ENCODE data around the gene ADNP2.

The ADNP2 gene

DNA sequence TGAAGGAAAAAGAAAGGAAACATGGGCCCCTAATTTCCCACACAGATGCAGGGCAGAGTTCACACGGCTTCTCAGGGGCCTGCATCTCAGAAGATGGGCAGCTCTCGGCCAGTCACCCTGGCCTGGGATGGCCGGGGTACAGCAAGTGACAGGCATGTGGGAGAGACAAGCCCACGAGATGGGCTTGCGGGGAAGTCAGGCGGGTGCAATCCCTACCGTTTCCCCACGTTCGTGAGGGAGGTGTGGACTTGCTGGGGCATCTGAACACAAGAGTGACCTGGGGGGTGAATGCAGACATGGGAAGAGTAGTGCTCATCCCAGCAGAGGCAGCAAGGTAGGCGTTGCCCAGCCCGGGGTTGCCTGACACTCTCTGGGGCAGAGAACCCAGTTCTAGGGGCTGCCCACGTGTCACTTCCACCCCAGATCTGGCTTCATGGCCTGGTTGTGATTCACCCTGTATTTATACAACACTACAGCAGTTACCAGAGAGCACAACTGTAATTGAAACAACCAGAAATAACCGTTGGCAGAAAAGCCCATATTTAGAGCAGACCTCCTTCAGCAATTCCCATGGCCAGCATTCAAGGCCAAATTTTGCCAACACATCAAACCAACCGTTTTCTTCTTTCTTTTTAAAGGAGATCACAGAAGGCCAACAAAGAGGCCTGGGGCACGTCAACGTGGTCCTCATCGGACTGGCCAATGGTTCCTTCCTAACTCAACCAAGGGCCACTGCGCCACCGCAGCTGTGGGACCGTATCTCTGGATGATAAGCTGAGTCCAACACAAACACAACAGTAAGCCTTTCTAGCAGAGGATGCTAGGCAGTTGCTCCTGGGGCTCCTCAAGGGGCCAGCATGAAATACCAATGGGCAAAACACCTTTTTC is 79.8 kb downstream of the ADNP2 start:
- WGBS (ENCODE audit: insufficient coverage), result 94% methylated on average over 20 of the region's 20 CpGs
- POLR2A ChIA-PET, result no interaction called here
- Histone ChIP-seq H3K4me1 (ENCODE audit: control extremely low read depth in 1 of 4, control insufficient read depth in 4 of 4, insufficient read depth in 4 of 4, low read length in 3 of 4) (no peaks in the 10 kb centered on the region), H3K27ac (ENCODE audit: insufficient read depth in 1 of 2, low read depth in 1 of 2, low read length in 2 of 2, poor library complexity in 1 of 2, severe bottlenecking in 2 of 2) (no peak overlapping the region), H3K36me3 (ENCODE audit: control insufficient read depth in 4 of 4, insufficient read depth in 4 of 4, low read length in 3 of 4) (no peaks in the 10 kb centered on the region), H3K27me3 (replicated peaks in 2 of 5; ENCODE audit: control insufficient read depth in 4 of 5, insufficient read depth in 5 of 5, low read length in 4 of 5) (no peaks in the 10 kb centered on the region), H3K9me3 (ENCODE audit: control extremely low read depth in 1 of 5, control insufficient read depth in 4 of 5, insufficient read depth in 2 of 5, low read depth in 1 of 5, low read length in 4 of 5) (no peaks in the 10 kb centered on the region), H3K4me3 (ENCODE audit: control insufficient read depth in 1 of 7, extremely low read depth in 1 of 7, insufficient read depth in 4 of 7, low read depth in 2 of 7, low read length in 6 of 7) (no peak overlapping the region)
- no peak for DNase-seq
- CTCF ChIA-PET, result interaction anchor here (1.2 to 1.6 kb wide), 2 partner anchors 13 to 18 kb away, joined by 3 read pairs; no protein-coding TSS in a partner anchor

DNA sequence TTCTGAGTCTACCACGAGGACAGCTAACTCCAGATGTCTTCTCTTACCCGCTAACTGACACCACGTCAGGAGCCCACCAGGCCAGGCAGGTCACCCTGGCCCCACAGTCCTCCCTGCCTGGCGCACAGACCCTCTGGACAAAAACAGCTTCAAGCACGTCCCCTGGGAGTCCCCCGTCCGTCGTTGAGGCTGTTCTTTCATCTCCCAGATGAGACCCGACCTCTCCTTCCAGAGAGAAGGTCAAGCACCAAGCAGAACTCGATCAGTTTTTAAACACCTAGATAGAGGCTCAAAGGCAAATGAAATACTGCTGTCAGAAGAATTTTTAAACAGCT is 80.4 kb downstream of the ADNP2 start:
- Histone ChIP-seq H3K36me3 (ENCODE audit: control insufficient read depth in 4 of 4, insufficient read depth in 4 of 4, low read length in 3 of 4) (no peaks in the 10 kb centered on the region), H3K9me3 (ENCODE audit: control extremely low read depth in 1 of 5, control insufficient read depth in 4 of 5, insufficient read depth in 2 of 5, low read depth in 1 of 5, low read length in 4 of 5) (no peaks in the 10 kb centered on the region), H3K27ac (ENCODE audit: insufficient read depth in 1 of 2, low read depth in 1 of 2, low read length in 2 of 2, poor library complexity in 1 of 2, severe bottlenecking in 2 of 2) (no peak overlapping the region), H3K27me3 (replicated peaks in 2 of 5; ENCODE audit: control insufficient read depth in 4 of 5, insufficient read depth in 5 of 5, low read length in 4 of 5) (peaks cover 0 to 2% (median 0%) of the 10 kb centered on the region in 5 experiments), H3K4me1 (ENCODE audit: control extremely low read depth in 1 of 4, control insufficient read depth in 4 of 4, insufficient read depth in 4 of 4, low read length in 3 of 4) (no peaks in the 10 kb centered on the region), H3K4me3 (ENCODE audit: control insufficient read depth in 1 of 7, extremely low read depth in 1 of 7, insufficient read depth in 4 of 7, low read depth in 2 of 7, low read length in 6 of 7) (no peak overlapping the region)
- CTCF ChIA-PET, result interaction anchor here (1.2 to 1.6 kb wide), 2 partner anchors 12 to 19 kb away, joined by 3 read pairs; no protein-coding TSS in a partner anchor
- POLR2A ChIA-PET, result no interaction called here
- WGBS (ENCODE audit: insufficient coverage), result 97% methylated on average over 9 of the region's 10 CpGs
- DNase-seq, result no peak
